OCI-LY7 (cell line): Measurements from ENCODE around the gene KATNA1. TPM values are rescaled to one million over a fixed set of nuclear protein-coding genes. Genes with fewer than 3 reads are reported as not detected.
A peak's percentile ranks its signal among the peaks of the same experiment; 100 is the strongest.

ENCODE experiments used
- BruUV-seq: library from RNA; stranded (reverse); fragments of 400-500 nt; replicated peaks from 2 replicates; lab custom pipeline; 2021; lab: Mats Ljungman, UMichigan
- CTCF ChIA-PET: fragments of 300-600 bp; sonication (Branson Sonifier 250); formaldehyde crosslinking; loops from one replicate; lab custom pipeline; 2022; ENCODE audit warnings: antibody characterized with exemption; ENCODE audit not compliant: unreplicated experiment; lab: Charles Lee
- POLR2A ChIA-PET: fragments of 300-600 bp; sonication (Branson Sonifier 250); formaldehyde crosslinking; loops from one replicate; lab custom pipeline; 2022; ENCODE audit warnings: antibody characterized with exemption; lab: Charles Lee
- DNase-seq: peaks from one replicate; pipeline ENCODE4 v3.0.0-alpha.2; 2015; ENCODE audit warnings: low spot score
- H2AFZ ChIP-seq: fragments of 200-600 bp; sonication (generic), shearing (Covaris generic); 2 replicates; pipeline ENCODE4 v1.6.1; 2014; ENCODE audit warnings: mild to moderate bottlenecking, antibody characterized with exemption, low read length, moderate library complexity
- H3K27ac ChIP-seq: fragments of 200-600 bp; sonication (generic); 2 replicates; pipeline ENCODE4 v1.5.1; 2014; ENCODE audit warnings: mixed run types, low read depth, mild to moderate bottlenecking, moderate library complexity, low read length, inconsistent platforms; ENCODE audit not compliant: poor library complexity, severe bottlenecking
- H3K36me3 ChIP-seq: fragments of 200-600 bp; sonication (generic); 2 replicates; pipeline ENCODE4 v1.6.1; 2014; ENCODE audit warnings: mild to moderate bottlenecking, antibody characterized with exemption, low read length, moderate library complexity, mixed read lengths; ENCODE audit not compliant: insufficient read depth
- H3K4me1 ChIP-seq: fragments of 200-600 bp; sonication (generic); 2 replicates; pipeline ENCODE4 v1.5.1; 2014; ENCODE audit warnings: mild to moderate bottlenecking, low read length; ENCODE audit not compliant: insufficient read depth, poor library complexity, severe bottlenecking
- H3K4me2 ChIP-seq: fragments of 200-600 bp; sonication (generic); 2 replicates; pipeline ENCODE4 v1.6.1; 2014; ENCODE audit warnings: mild to moderate bottlenecking, low read length
- H3K4me3 ChIP-seq: fragments of 200-600 bp; sonication (generic); 2 replicates; pipeline ENCODE4 v1.5.1; 2014; ENCODE audit warnings: mild to moderate bottlenecking, low read depth, low read length; ENCODE audit not compliant: poor library complexity, severe bottlenecking
- H3K79me2 ChIP-seq: fragments of 200-600 bp; sonication (generic); 2 replicates; pipeline ENCODE4 v1.6.1; 2016; ENCODE audit warnings: low read depth, mild to moderate bottlenecking, low read length, moderate library complexity, mixed read lengths; ENCODE audit not compliant: insufficient read depth
- H3K9me2 ChIP-seq: fragments of 200-600 bp; sonication (generic); 2 replicates; pipeline ENCODE4 v1.6.1; 2016; ENCODE audit warnings: mild to moderate bottlenecking, low read length, mixed read lengths; ENCODE audit not compliant: insufficient read depth
- H3K9me3 ChIP-seq: fragments of 200-600 bp; sonication (generic); 2 replicates; pipeline ENCODE4 v1.6.1; 2014; ENCODE audit warnings: mild to moderate bottlenecking, mixed run types, low read length, mixed read lengths
- H4K20me1 ChIP-seq: fragments of 200-600 bp; sonication (generic); 2 replicates; pipeline ENCODE4 v1.6.1; 2014; ENCODE audit warnings: mild to moderate bottlenecking, antibody characterized with exemption, low read length, moderate library complexity, mixed read lengths; ENCODE audit not compliant: insufficient read depth
- CTCF ChIP-seq: fragments of 200-600 bp; sonication (generic); conservative IDR thresholded peaks from 2 replicates; pipeline ENCODE4 v1.5.1; 2014; ENCODE audit warnings: mild to moderate bottlenecking, antibody characterized with exemption, low read length, moderate library complexity, mixed read lengths
- EZH2phosphoT487 ChIP-seq: fragments of 200-600 bp; sonication (generic); IDR thresholded peaks from 2 replicates; pipeline ENCODE4 v1.6.1; 2018; ENCODE audit warnings: low read depth, borderline replicate concordance, mild to moderate bottlenecking, mixed run types, antibody characterized with exemption, low read length, moderate library complexity, mixed read lengths
- intact Hi-C: fragments of 100-400 bp; cut with micrococcal nuclease; formaldehyde crosslinking; loops from one replicate; pipeline ENCODE4 v1.10.0; 2022; ENCODE audit not compliant: unreplicated experiment
- small RNA-seq: library from RNA; depleted of rRNA; stranded (forward); fragments of <200 nt; gene quantifications from one replicate; pipeline ENCODE3, GENCODE V24; 2014
- total RNA-seq, 2 experiments: library from RNA; depleted of rRNA in 1 of 2; stranded (reverse); fragments of >200 nt in 1 of 2; shearing (Covaris generic) in 1 of 2; gene quantifications; 2 replicates each; pipeline ENCODE4 v1.2.3, GENCODE V29; 2014 to 2022

The KATNA1 gene
- total RNA-seq, 2 experiments from 2014 or later, result 35.1 to 36.5 TPM

- intact Hi-C loops, result loop anchor here (5.0 kb wide), 1 partner anchor 172 kb away; the partner anchor contains the start of gene LATS1
- ChIA-PET CTCF (interaction anchor here (0.5 to 1.2 kb wide), 4 partner anchors 8 to 205 kb away, joined by 3 to 4 read pairs (median 4); no protein-coding TSS in a partner anchor), POLR2A (interaction anchor here (0.7 to 1.4 kb wide), 5 partner anchors 9 to 334 kb away, joined by 3 to 5 read pairs (median 4); no protein-coding TSS in a partner anchor)
- H3K9me2 ChIP-seq, result no peaks in the 10 kb centered on the region
- TSS peak; percentile 69 for BruUV-seq
- peak overlapping the region; percentile 92 for H3K4me3 ChIP-seq
- H2AFZ ChIP-seq, result peak overlapping the region; percentile 83
- no peaks in the 10 kb centered on the region for H4K20me1 ChIP-seq
- peaks cover 26% of the 10 kb centered on the region for H3K4me1 ChIP-seq
- TF ChIP-seq CTCF (peak; percentile 71), EZH2phosphoT487 (no peak)
- peak overlapping the region; percentile 78 for H3K4me2 ChIP-seq
- DNase-seq, result peak; percentile 70
- peaks cover 14% of the 10 kb centered on the region for H3K36me3 ChIP-seq
- H3K79me2 ChIP-seq, result peaks cover 55% of the 10 kb centered on the region
- no peaks in the 10 kb centered on the region for H3K9me3 ChIP-seq
- H3K27ac ChIP-seq, result peak overlapping the region; percentile 86
These were observed 103.2 kb downstream of the KATNA1 start for GRCh38 chr6:149545258-149545753.

Small RNAs within 50 kb of the gene (small RNA-seq; reads per million reads assigned to genes)
- not detected for gene RF00019
- gene RF00410, result not detected

Other genes starting within 250 kb of the KATNA1 start
- gene SUMO4, start 248.5 kb downstream of the KATNA1 start, total RNA-seq (2014; rRNA removed; shearing (Covaris generic)), result 3.6 and 4.7 TPM in 2 replicates
- 3.2 and 4.2 TPM in 2 replicates for gene SUMO4, start 248.5 kb downstream of the KATNA1 start, total RNA-seq (2022)
- gene ZC3H12D, start 163.7 kb downstream of the KATNA1 start, total RNA-seq (2014; rRNA removed; shearing (Covaris generic)), result 12.8 and 14.0 TPM in 2 replicates
- 14.8 and 22.6 TPM in 2 replicates for gene ZC3H12D, start 163.7 kb downstream of the KATNA1 start, total RNA-seq (2022)
- 21.6 and 29.2 TPM in 2 replicates for gene PPIL4, start 102.7 kb downstream of the KATNA1 start, total RNA-seq (2014; rRNA removed; shearing (Covaris generic))
- 34.0 and 36.3 TPM in 2 replicates for gene PPIL4, start 102.7 kb downstream of the KATNA1 start, total RNA-seq (2022)
- 17.2 and 17.6 TPM in 2 replicates for gene GINM1, start 82.3 kb downstream of the KATNA1 start, total RNA-seq (2014; rRNA removed; shearing (Covaris generic))
- 38.1 and 40.0 TPM in 2 replicates for gene GINM1, start 82.3 kb downstream of the KATNA1 start, total RNA-seq (2022)
- 15.6 and 23.1 TPM in 2 replicates for gene LATS1, start 69.4 kb upstream of the KATNA1 start, total RNA-seq (2014; rRNA removed; shearing (Covaris generic))
- 30.3 and 30.7 TPM in 2 replicates for gene LATS1, start 69.4 kb upstream of the KATNA1 start, total RNA-seq (2022)
- gene NUP43, start 97.8 kb upstream of the KATNA1 start, total RNA-seq (2014; rRNA removed; shearing (Covaris generic)), result 28.6 and 30.7 TPM in 2 replicates
- gene NUP43, start 97.8 kb upstream of the KATNA1 start, total RNA-seq (2022), result 72.4 and 73.0 TPM in 2 replicates
- 125 and 140 TPM in 2 replicates for gene PCMT1, start 101.0 kb upstream of the KATNA1 start, total RNA-seq (2014; rRNA removed; shearing (Covaris generic))
- 116 and 117 TPM in 2 replicates for gene PCMT1, start 101.0 kb upstream of the KATNA1 start, total RNA-seq (2022)
- gene LRP11, start 215.6 kb upstream of the KATNA1 start, total RNA-seq (2014; rRNA removed; shearing (Covaris generic)), result 1.1 and 1.5 TPM in 2 replicates
- 1.2 and 1.5 TPM in 2 replicates for gene LRP11, start 215.6 kb upstream of the KATNA1 start, total RNA-seq (2022)
- gene RAET1E, start 249.4 kb upstream of the KATNA1 start, total RNA-seq (2014; rRNA removed; shearing (Covaris generic)), result not detected in 2 replicates
- gene RAET1E, start 249.4 kb upstream of the KATNA1 start, total RNA-seq (2022), result not detected in 2 replicates